Measurements from ENCODE around the gene FOXN4.

Gene FOXN4

GRCh38 chr12:109346920-109347319, 37.8 kb upstream of the FOXN4 start:
- no peak for DNase-seq (ENCODE audit: low read depth in 2 of 2)
- H3K4me3 ChIP-seq (replicated peaks in 1 of 2; ENCODE audit: low read depth in 2 of 2, low read length in 2 of 2) = no peak overlapping the region
- TF ChIP-seq CTCF (IDR thresholded peaks at IDR 0.05; ENCODE audit: low read depth, low read length) = no peak

- H3K4me3 ChIP-seq (replicated peaks in 1 of 2; ENCODE audit: low read depth in 2 of 2, low read length in 2 of 2) = no peak overlapping the region
- DNase-seq (ENCODE audit: low read depth in 2 of 2) = no peak
- TF ChIP-seq CTCF (IDR thresholded peaks at IDR 0.05; ENCODE audit: low read depth, low read length) = no peak
These were observed 36.3 kb upstream of the FOXN4 start for GRCh38 chr12:109345428-109345827.

- no peak overlapping the region for H3K4me3 ChIP-seq (replicated peaks in 1 of 2; ENCODE audit: low read depth in 2 of 2, low read length in 2 of 2)
- TF ChIP-seq CTCF (IDR thresholded peaks at IDR 0.05; ENCODE audit: low read depth, low read length) = no peak
- DNase-seq (ENCODE audit: low read depth in 2 of 2) = no peak
These were observed 34.6 kb upstream of the FOXN4 start for GRCh38 chr12:109343677-109344076.

GRCh38 chr12:109336593-109336992, 27.5 kb upstream of the FOXN4 start:
- no peak for DNase-seq (ENCODE audit: low read depth in 2 of 2)

GRCh38 chr12:109334887-109335286, 25.8 kb upstream of the FOXN4 start:
- DNase-seq (ENCODE audit: low read depth in 2 of 2) = no peak
- TF ChIP-seq CTCF (IDR thresholded peaks at IDR 0.05; ENCODE audit: low read depth, low read length) = no peak
- H3K4me3 ChIP-seq (replicated peaks in 1 of 2; ENCODE audit: low read depth in 2 of 2, low read length in 2 of 2) = no peak overlapping the region

More at GRCh38 chr12:109336593-109336992, 27.5 kb upstream of the FOXN4 start:
- no peak for TF ChIP-seq CTCF (IDR thresholded peaks at IDR 0.05; ENCODE audit: low read depth, low read length)
- H3K4me3 ChIP-seq (replicated peaks in 1 of 2; ENCODE audit: low read depth in 2 of 2, low read length in 2 of 2) = no peak overlapping the region

GRCh38 chr12:109331301-109331952, 22.3 kb upstream of the FOXN4 start:
- TF ChIP-seq CTCF (IDR thresholded peaks at IDR 0.05; ENCODE audit: low read depth, low read length) = no peak
- peak in 1 of 2 donors; percentile 14 for DNase-seq (ENCODE audit: low read depth in 2 of 2)
- no peak overlapping the region for H3K4me3 ChIP-seq (replicated peaks in 1 of 2; ENCODE audit: low read depth in 2 of 2, low read length in 2 of 2)
